HEK293 (cell line): Measurements from ENCODE around the gene LRRIQ3.

Experiments
- CTCF ChIA-PET: fragments of 350-600 bp; formaldehyde crosslinking; extraction: SDS; loops from one replicate; lab custom pipeline; 2021; ENCODE audit warnings: antibody characterized with exemption; lab: Yijun Ruan, JAX
- POLR2A ChIA-PET: fragments of 300-600 bp; formaldehyde crosslinking; extraction: SDS; loops from one replicate; lab custom pipeline; 2020; ENCODE audit warnings: antibody characterized with exemption, inconsistent platforms; lab: Yijun Ruan, JAX
- H3K27ac ChIP-seq: fragments of 200-500 bp; sonication (Bioruptor generic); 2 replicates; pipeline ENCODE4 v1.5.1; 2014; ENCODE audit warnings: low read depth, low read length, control low read depth, inconsistent platforms; ENCODE audit errors: extremely low read depth
- H3K36me3 ChIP-seq, 2 experiments: fragments of 200-500 bp in 1 of 2; sonication (Bioruptor generic) in 1 of 2; 1 replicate in 1 of 2; 2 replicates in 1 of 2; pipeline ENCODE4 v1.5.1; 2014 to 2017; ENCODE audit warnings: inconsistent platforms in 2 of 2, low read length in 2 of 2; ENCODE audit not compliant: control insufficient read depth in 2 of 2, insufficient read depth in 1 of 2
- H3K4me1 ChIP-seq: fragments of 200-500 bp; sonication (Bioruptor generic); 2 replicates; pipeline ENCODE4 v1.5.1; 2014; ENCODE audit warnings: mild to moderate bottlenecking, low read length, inconsistent platforms; ENCODE audit not compliant: control insufficient read depth, insufficient read depth
- H3K4me3 ChIP-seq: 2 replicates; pipeline ENCODE4 v1.5.1; 2011; ENCODE audit warnings: low read depth, mild to moderate bottlenecking, control low read depth, low read length, moderate library complexity
- H3K9me3 ChIP-seq: fragments of 200-500 bp; sonication (Bioruptor generic); 2 replicates; pipeline ENCODE4 v1.5.1; 2014; ENCODE audit warnings: low read depth, low read length, inconsistent platforms; ENCODE audit not compliant: control insufficient read depth, insufficient read depth
- CTCF ChIP-seq: fragments of 450-650 bp; formaldehyde crosslinking; IDR thresholded peaks from 2 replicates; pipeline ENCODE4 v1.5.1; 2016; ENCODE audit warnings: missing biosample characterization, missing genetic modification characterization
- MZF1 ChIP-seq: fragments of 450-650 bp; formaldehyde crosslinking; IDR thresholded peaks from 2 replicates; pipeline ENCODE4 v1.5.1; 2017; ENCODE audit warnings: missing biosample characterization, missing genetic modification characterization, borderline replicate concordance
- WT1 ChIP-seq: fragments of 450-650 bp; formaldehyde crosslinking; IDR thresholded peaks from 2 replicates; pipeline ENCODE4 v1.5.1; 2016; ENCODE audit warnings: missing biosample characterization, missing genetic modification characterization
- ZBTB49 ChIP-seq: fragments of 450-650 bp; formaldehyde crosslinking; IDR thresholded peaks from 2 replicates; pipeline ENCODE4 v1.5.1; 2016; ENCODE audit warnings: missing biosample characterization, missing genetic modification characterization, low read depth
- ZFP41 ChIP-seq: fragments of 450-650 bp; formaldehyde crosslinking; IDR thresholded peaks from 2 replicates; pipeline ENCODE4 v1.5.1; 2016; ENCODE audit warnings: missing biosample characterization, missing genetic modification characterization, borderline replicate concordance
- ZNF146 ChIP-seq: fragments of 450-650 bp; formaldehyde crosslinking; IDR thresholded peaks from 2 replicates; pipeline ENCODE4 v1.5.1; 2016; ENCODE audit warnings: missing biosample characterization, missing genetic modification characterization
- ZNF155 ChIP-seq: fragments of 450-650 bp; formaldehyde crosslinking; IDR thresholded peaks from 2 replicates; pipeline ENCODE4 v1.5.1; 2016; ENCODE audit warnings: missing biosample characterization, missing genetic modification characterization
- ZNF214 ChIP-seq: fragments of 450-650 bp; formaldehyde crosslinking; IDR thresholded peaks from 2 replicates; pipeline ENCODE4 v1.5.1; 2017; ENCODE audit warnings: missing biosample characterization, mild to moderate bottlenecking, missing genetic modification characterization, borderline replicate concordance
- ZNF48 ChIP-seq: fragments of 450-650 bp; formaldehyde crosslinking; IDR thresholded peaks from 2 replicates; pipeline ENCODE4 v1.5.1; 2016; ENCODE audit warnings: missing biosample characterization, missing genetic modification characterization
- ZNF521 ChIP-seq: fragments of 450-650 bp; formaldehyde crosslinking; IDR thresholded peaks from 2 replicates; pipeline ENCODE4 v1.5.1; 2017; ENCODE audit warnings: missing biosample characterization, mild to moderate bottlenecking, missing genetic modification characterization
- ZNF600 ChIP-seq: fragments of 450-650 bp; formaldehyde crosslinking; IDR thresholded peaks from 2 replicates; pipeline ENCODE4 v1.5.1; 2016; ENCODE audit warnings: missing biosample characterization, missing genetic modification characterization
- ZNF654 ChIP-seq: fragments of 450-650 bp; formaldehyde crosslinking; IDR thresholded peaks from 2 replicates; pipeline ENCODE4 v1.5.1; 2016; ENCODE audit warnings: low read depth, missing biosample characterization, missing genetic modification characterization
- ZNF660 ChIP-seq: fragments of 450-650 bp; IDR thresholded peaks from 2 replicates; pipeline ENCODE4 v1.5.1; 2018; ENCODE audit warnings: missing biosample characterization, mild to moderate bottlenecking, missing genetic modification characterization
- ZNF768 ChIP-seq: fragments of 450-650 bp; formaldehyde crosslinking; IDR thresholded peaks from 2 replicates; pipeline ENCODE4 v1.5.1; 2018; ENCODE audit warnings: missing biosample characterization, mild to moderate bottlenecking, missing genetic modification characterization
- ZNF830 ChIP-seq: fragments of 450-650 bp; IDR thresholded peaks from 2 replicates; pipeline ENCODE4 v1.5.0; 2018; ENCODE audit warnings: missing biosample characterization, missing genetic modification characterization, low read depth, mild to moderate bottlenecking, moderate library complexity
- ZSCAN4 ChIP-seq: fragments of 450-650 bp; formaldehyde crosslinking; IDR thresholded peaks from 2 replicates; pipeline ENCODE4 v1.5.1; 2017; ENCODE audit warnings: missing biosample characterization, missing genetic modification characterization
- TF ChIP-seq, protein P1 (sequence below): fragments of 450-650 bp; formaldehyde crosslinking; IDR thresholded peaks from 2 replicates; pipeline ENCODE4 v1.5.1; 2016; ENCODE audit warnings: missing biosample characterization, missing genetic modification characterization, borderline replicate concordance

Gene LRRIQ3

DNA sequence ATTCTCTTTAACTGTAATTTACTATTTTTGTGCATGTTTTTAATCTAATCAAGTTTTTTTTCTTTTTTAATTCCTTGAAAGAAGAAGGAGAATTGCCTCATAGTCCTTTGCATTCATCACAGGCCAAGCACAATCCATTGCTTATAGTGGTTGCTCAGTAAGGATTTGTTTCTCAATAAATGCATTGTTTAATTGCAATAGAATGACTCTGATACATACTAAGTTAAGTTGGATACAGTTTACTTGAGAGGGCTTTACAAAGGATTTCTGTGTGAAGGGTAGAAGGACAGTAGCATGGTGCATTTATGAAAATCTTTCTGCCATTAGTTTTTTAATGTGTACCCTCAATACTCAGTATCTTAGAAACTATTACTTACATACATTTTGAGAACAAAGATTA lies 186.2 kb downstream of the LRRIQ3 start:
- CTCF ChIA-PET = no interaction called here
- Histone ChIP-seq H3K4me1 (no peaks in the 10 kb centered on the region), H3K4me3 (no peak overlapping the region)
- TF ChIP-seq ZNF48 (no peak), ZSCAN4 (tag by site-specific recombination) (no peak), ZNF654 (tag by site-specific recombination) (no peak), ZNF146 (tag by site-specific recombination) (no peak), ZFP41 (tag by site-specific recombination) (no peak), CTCF (tag by site-specific recombination) (no peak), ZNF660 (tag by site-specific recombination) (no peak), ZNF600 (tag by site-specific recombination) (no peak), ZNF768 (tag by site-specific recombination) (no peak), ZNF521 (tag by site-specific recombination) (no peak), ZNF155 (tag by site-specific recombination) (no peak), ZNF214 (tag by site-specific recombination) (no peak), ZNF830 (tag by site-specific recombination) (no peak), ZBTB49 (tag by site-specific recombination) (no peak), MZF1 (no peak), WT1 (tag by site-specific recombination) (no peak)
- TF ChIP-seq, protein P1, sequence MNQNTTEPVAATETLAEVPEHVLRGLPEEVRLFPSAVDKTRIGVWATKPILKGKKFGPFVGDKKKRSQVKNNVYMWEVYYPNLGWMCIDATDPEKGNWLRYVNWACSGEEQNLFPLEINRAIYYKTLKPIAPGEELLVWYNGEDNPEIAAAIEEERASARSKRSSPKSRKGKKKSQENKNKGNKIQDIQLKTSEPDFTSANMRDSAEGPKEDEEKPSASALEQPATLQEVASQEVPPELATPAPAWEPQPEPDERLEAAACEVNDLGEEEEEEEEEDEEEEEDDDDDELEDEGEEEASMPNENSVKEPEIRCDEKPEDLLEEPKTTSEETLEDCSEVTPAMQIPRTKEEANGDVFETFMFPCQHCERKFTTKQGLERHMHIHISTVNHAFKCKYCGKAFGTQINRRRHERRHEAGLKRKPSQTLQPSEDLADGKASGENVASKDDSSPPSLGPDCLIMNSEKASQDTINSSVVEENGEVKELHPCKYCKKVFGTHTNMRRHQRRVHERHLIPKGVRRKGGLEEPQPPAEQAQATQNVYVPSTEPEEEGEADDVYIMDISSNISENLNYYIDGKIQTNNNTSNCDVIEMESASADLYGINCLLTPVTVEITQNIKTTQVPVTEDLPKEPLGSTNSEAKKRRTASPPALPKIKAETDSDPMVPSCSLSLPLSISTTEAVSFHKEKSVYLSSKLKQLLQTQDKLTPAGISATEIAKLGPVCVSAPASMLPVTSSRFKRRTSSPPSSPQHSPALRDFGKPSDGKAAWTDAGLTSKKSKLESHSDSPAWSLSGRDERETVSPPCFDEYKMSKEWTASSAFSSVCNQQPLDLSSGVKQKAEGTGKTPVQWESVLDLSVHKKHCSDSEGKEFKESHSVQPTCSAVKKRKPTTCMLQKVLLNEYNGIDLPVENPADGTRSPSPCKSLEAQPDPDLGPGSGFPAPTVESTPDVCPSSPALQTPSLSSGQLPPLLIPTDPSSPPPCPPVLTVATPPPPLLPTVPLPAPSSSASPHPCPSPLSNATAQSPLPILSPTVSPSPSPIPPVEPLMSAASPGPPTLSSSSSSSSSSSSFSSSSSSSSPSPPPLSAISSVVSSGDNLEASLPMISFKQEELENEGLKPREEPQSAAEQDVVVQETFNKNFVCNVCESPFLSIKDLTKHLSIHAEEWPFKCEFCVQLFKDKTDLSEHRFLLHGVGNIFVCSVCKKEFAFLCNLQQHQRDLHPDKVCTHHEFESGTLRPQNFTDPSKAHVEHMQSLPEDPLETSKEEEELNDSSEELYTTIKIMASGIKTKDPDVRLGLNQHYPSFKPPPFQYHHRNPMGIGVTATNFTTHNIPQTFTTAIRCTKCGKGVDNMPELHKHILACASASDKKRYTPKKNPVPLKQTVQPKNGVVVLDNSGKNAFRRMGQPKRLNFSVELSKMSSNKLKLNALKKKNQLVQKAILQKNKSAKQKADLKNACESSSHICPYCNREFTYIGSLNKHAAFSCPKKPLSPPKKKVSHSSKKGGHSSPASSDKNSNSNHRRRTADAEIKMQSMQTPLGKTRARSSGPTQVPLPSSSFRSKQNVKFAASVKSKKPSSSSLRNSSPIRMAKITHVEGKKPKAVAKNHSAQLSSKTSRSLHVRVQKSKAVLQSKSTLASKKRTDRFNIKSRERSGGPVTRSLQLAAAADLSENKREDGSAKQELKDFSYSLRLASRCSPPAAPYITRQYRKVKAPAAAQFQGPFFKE (tag by site-specific recombination) = no peak
- TF ChIP-seq, all 188 proteins: peak for 0
- POLR2A ChIA-PET = no interaction called here
- no peak overlapping the region for H3K27ac ChIP-seq
- H3K36me3 ChIP-seq = no peaks in the 10 kb centered on the region
- H3K9me3 ChIP-seq = no peaks in the 10 kb centered on the region
